Activated gamma-delta T cell treated with Interleukin-2 at 50 U/mL for 16 hours (primary cell): ENCODE results near the gene IFNA10.
"Not testable (repeated sequence)": the region's sequence is repeated elsewhere in the genome, so short reads cannot be mapped to it uniquely, and the experiment has no call there.

Source experiments
- DNase-seq: peaks from one replicate; pipeline ENCODE4 v3.0.0-alpha.2; 2020

IFNA10 gene

DNA sequence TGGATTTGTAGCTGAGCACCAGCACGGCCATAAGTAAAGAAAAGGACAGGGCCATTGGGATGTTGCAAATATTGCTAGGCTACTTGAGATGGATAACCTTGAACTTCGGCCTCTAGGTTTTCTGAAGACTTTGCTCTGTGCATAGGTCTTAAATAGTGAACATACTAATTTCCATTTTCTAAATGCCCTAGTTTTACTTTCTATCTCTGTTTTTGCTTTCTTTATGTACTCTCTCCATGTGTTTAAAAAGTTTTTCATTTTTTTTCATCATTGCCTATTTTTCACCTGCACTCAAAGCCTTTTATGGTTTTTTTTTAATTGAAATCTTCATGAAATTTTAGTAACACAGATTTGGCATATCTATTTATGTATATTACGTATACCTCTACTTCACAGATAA, at the start of gene IFNA10:
IFNA10 (minus strand) TSS at position 101 of the 400 bp plus-strand sequence; CDS start at position 55, 46 bp downstream.
- DNase-seq = not testable (repeated sequence)

DNA sequence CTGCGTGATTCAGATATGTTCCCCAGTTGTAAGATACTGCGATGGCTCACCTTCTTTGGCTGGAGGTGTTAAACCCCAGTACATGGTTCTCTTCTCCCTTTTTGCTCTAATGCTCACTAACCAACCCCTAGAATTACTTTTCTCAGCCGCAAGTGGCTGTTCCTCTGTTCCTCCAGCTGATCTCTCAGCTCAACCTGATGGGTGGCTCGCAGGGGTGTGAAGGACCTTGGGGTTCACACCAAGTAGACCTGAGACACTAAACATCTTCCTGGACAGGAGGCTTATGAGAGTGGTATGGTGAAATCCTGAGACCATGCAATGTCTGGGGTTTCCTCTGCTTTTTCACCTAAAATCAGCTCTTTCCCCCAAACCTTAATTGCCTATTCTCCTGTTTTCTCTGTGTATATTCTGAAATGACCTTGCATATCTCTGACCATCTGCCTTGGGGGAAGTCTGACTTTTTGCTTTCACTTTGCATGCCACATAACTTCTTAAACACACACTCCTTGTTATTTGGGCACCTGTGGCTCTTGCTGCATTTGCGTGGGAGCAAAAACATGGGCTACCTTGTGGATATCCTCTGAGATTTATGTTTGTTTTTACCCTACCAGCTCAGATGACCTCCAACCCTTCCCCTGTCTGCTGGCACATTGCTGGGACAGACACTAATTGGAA, 48.7 kb upstream of the IFNA10 start:
- no peak for DNase-seq

DNA sequence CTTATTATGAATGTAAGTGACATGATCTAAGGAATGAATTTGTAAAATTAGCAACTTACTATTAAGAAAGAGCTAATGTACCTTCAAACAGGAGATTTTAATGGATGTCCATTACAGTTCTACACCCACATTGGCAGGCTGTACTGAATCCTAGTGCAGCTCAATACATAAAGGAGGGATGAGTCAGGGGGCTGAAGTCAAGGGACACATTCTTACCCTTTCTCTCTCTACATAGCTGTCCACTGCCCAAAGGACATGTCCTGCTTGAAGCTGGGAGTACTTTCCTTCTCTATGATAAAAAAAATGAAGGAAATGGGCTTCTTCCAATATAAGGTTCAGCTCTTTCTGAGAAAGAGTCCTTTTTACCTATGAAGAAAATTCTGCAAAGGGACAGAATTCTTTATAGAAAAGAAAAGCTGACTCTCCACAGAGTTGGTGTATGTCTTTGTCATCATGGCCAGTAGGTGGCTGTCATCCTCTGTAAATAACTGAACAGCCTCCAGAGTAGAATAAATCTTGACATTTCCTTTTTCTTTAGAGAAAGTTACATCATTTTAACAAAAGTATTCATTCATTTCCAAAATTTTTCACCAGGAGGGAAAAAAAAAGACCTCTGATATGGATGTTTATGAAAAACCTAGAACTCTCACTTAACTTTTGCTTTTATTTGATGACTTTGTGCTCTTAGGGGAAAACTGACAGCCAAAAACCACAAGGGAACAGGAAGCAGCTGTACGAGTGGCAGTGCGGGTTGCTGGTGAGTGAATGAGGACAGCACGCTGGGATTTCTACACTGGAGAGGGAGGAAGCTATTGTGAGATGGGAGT, 46.0 kb upstream of the IFNA10 start:
- DNase-seq = no peak

DNA sequence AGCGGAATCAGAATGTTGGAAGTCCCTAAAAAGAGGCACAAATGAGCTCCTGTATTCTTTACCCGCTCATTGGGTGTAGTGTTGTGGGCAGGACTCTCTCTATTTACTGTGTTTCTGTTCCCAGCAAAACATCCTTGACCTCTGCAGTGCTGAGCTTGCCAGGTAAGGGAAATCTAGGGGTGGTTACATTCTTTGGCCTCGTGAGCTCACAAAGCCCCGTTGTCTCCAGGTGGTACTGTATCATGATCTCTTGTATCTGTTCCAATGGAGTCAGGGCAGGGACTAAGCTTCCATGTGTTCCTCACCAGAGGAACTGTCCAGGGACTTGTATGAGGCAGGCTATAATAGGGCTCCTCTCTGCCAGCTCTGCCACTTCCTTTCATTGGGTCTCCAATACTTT, 44.7 kb upstream of the IFNA10 start:
- no peak for DNase-seq

DNA sequence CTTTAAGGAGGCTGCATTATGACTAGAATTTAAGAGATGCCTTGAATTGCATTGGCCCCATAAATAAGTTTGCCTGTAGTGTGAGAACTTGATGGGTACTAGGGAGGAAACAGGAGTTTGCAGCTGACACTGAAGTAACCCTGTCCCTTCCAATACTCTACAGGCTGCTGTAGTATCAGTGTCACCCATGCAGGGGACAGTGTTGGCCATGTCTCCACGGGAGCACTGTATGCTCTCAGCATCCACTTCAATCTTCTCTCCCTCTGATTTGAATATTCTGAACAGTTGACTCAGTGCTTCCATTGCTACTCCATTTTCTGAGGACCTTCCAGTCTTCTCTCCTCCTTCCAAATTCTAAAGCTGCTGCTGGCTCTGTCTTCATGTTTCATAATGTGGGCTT, 44.2 kb upstream of the IFNA10 start:
- DNase-seq = no peak

DNA sequence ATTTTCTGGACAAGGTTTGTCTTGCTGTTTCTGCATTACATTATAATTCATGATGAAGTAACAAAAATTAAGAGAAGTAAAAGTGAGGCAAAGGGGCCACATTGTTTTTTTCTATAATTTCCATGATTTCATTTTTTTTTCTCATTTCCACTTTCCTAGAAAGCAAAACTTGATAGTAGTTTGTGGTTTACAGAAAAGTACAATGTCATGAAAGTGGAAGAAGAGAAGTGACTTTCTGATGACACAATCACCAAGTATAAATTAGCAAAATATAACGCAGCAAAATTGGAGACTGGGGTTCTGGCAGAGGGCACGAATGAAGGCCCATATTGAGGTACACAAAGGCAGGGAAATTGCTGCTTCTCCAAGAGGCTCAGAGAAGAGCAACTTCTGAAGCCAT, 37.9 kb upstream of the IFNA10 start:
- no peak for DNase-seq

DNA sequence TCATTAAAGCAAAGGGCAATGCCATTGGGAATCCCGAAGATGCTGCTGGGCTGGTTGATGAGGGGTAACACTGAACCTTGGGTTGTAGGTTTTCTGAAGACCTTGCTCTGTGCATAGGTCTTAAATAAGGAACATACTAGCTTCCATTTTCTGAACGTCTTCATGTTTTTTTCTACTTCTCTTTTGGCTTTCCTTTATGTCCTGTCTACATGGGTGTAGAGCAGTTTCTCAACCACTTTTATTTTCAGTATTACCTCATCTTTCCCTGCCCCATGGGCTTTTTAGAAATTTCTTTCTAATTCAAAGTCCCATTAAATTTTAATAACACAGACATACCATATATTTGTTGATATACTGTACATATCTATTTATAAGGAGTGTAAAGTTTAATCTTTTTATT, 33.0 kb upstream of the IFNA10 start, which contains the start of gene IFNA14:
IFNA14 (minus strand) TSS at position 95 of the 400 bp plus-strand sequence; CDS start at position 25, 70 bp downstream.
- no peak for DNase-seq

DNA sequence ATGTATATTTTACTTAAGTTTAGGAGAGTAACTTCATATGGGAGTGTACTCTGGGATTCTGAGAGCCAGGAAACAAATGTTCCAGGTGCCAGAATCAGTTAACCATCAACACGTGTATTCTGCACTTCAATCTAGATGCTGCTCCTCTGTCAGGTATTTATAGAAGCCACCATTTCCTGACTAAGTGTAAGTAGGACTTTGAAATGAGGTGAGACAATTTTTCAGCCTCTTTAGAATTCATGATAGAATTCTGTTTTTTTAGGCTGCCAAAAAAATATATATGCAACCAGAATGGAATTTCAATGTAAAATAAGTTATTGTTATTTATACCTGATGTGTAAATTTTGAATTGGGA, 29.4 kb upstream of the IFNA10 start:
- not testable (repeated sequence) for DNase-seq

DNA sequence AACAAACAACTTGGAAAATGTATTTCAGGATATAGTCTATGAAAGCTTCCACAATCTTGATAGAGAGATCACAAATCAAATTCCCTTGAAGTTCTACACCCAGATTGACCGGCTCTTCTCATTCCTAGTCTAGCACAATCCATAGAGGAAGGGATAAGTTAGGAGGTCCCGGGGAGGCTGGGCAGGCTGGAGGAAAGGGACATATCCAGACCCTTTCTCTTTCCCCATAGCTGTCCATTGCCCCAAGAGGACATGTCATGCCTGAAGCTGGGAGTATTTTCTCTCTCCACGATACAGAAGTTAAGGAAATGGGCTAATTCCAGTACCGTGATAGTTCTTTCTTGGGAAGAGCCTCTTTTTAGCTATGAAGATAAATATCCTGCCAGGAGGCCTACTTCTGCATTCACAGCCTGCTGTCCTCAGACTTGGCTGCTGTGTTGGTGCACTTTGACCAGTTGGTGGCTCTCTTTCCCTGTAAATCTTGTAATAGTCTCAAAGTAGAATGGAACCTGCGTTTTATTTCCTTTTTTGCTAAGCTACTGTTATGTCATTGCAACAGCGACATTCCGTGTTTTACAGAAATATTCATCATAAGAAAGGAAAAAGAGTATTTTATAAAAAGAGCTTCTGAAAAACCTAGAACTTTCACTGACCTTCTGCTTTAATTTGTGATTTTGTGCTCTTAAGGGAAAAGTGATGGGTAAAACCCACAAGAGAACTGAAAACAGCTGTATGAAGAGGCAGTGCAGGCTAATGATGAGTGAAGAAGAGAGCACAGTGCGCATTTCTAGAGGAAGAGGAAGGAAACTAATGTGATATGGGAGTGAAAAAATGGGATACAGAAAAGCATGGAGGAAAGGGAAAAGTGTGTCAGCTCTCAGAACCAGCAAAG, 28.8 kb upstream of the IFNA10 start:
- DNase-seq = not testable (repeated sequence)

DNA sequence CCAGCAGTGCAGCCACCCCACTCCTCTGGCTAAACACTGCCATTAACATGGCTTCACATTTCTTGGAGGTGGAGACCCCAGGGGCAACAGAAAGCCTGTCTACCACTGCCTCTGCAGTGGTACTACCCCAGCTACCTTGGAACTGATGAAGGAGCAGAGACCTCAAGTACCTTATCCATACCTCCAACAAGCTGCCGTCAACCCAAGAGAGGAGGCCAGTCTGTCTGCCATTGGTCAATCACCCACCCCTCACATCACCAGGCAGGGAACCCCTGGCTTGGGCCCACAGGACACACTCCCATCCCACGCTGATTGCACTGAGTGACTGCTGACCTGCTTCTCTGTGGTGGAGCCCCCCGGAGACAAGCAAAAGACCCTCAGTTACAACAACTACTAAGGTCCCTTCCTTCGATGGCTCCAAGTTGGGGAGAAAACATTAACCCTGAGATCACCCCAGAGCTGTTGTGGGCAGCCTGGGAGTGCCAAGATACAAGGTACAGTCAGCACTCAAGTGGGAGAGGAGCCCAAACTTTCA, 27.3 kb upstream of the IFNA10 start:
- DNase-seq = no peak

DNA sequence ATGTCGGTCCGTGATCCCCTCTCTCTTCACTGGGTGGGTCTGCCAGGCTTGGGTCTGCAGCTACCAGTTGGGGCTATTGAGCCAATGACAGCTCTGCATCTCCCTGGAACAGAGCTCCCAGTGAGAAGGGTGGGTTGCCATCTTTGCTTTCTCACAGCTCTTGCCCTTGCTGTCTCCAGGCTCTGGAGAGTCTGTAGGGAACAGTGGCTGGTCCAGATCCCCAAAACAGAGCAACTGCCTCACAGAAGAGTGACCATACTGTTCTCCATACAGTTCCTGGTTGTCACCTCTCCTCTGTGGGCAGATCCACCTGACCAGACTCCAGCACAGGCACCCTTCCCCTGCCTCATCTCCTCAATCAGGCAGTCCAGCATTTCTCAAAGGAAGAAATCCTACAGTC, 26.3 kb upstream of the IFNA10 start:
- no peak for DNase-seq

DNA sequence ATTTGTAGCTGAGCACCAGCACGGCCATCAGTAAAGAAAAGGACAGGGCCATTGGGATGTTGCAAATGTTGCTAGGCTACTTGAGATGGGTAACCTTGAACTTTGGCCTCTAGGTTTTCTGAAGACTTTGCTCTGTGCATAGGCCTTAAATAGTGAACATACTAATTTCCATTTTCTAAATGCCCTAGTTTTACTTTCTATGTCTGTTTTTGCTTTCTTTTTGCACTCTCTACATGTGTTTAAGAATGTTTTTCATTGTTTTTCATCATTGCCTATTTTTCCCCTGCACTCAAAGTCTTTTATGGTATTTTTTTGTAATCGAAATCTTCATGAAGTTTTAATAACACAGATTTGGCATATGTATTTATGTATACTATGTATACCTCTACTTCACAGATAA, 21.2 kb upstream of the IFNA10 start, which contains the start of gene IFNA17:
IFNA17 (minus strand) TSS at position 101 of the 400 bp plus-strand sequence; CDS start at position 52, 49 bp downstream.
- DNase-seq = no peak

DNA sequence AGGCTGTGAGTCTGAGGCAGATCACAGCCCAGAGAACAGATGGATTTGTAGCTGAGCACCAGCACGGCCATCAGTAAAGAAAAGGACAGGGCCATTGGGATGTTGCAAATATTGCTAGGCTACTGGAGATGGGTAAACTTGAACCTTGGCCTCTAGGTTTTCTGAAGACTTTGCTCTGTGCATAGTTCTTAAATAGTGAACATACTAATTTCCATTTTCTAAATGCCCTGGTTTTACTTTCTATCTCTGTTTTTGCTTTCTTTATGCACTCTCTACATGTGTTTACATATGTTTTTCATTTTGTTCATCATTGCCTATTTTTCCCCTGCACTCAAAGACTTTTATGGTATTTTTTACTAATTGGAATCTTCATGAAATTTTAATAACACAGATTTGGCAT, 10.3 kb upstream of the IFNA10 start, which contains the start of gene IFNA16:
IFNA16 (minus strand) TSS at position 101 of the 400 bp plus-strand sequence; CDS start at position 95, 6 bp downstream.
- DNase-seq = not testable (repeated sequence)

DNA sequence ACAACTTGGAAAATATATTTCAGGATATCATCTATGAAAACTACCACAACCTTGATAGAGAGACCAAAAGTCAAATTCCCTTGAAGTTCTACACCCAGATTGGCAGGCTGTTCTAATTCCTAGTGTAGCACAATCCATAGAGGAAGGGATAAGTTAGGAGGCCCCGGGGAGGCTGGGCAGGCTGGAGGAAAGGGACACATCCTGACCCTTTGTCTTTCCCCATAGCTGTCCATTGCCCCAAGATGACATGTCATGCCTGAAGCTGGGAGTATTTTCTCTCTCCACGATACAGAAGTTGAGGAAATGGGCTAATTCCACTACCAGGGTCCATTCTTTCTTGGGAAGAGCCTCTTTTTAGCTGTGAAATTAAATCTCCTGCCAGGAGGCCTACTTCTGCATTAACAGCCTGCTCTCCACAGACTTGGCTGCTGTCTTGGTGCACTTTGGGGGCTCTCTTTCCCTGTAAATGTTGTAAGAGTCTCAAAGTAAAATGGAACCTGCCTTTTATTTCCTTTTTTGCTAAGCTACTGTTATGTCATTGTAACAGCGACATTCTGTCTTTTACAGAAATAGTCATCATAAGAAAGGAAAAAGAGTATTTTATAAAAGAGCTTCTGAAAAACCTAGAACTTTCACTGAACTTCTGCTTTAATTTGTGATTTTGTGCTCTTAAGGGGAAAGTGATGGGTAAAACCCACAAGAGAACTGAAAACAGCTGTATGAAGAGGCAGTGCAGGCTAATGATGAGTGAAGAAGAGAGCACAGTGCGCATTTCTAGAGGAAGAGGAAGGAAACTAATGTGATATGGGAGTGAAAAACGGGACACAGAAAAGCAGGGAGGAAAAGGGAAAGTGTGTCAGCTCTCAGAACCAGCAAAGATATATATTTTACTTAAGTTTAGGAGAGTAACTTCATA, 6.7 kb upstream of the IFNA10 start:
- DNase-seq = not testable (repeated sequence)

DNA sequence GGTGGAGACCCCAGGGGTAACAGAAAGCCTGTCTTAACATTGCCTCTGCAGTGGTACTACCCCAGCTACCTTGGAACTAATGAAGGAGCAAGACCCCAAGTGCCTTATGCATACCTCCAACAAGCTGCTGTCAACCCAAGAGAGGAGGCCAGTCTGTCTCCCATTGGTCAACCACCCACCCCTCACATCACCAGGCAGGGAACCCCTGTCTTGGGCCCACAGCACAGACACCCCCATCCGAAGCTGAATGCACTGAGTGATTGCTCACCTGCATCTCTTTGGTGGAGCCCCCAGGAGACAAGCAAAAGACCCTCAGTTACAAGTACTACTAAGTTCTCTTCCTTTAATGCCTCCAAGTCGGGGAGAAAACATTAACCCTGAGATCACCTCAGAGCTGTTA, 5.2 kb upstream of the IFNA10 start:
- DNase-seq = not testable (repeated sequence)

DNA sequence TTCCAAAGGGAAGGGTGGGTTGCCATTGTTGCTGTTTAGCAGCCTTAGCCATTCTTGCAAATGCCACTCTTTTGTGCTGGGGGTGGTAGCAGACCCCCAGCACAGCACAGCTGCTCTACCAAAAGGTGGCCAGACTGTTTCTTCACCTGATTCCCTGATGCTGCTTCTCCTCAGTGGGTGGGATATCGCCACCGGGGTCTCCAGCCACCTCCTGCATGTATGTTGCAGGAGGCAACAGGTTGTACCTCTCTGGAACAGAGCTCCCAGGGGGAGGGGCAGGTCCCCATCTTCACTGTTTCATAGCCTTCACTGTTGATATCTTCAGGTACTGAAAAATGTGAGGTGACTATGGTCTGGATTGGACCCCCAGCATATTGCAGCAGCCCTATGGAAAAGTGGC, 3.8 kb upstream of the IFNA10 start:
- not testable (repeated sequence) for DNase-seq

DNA sequence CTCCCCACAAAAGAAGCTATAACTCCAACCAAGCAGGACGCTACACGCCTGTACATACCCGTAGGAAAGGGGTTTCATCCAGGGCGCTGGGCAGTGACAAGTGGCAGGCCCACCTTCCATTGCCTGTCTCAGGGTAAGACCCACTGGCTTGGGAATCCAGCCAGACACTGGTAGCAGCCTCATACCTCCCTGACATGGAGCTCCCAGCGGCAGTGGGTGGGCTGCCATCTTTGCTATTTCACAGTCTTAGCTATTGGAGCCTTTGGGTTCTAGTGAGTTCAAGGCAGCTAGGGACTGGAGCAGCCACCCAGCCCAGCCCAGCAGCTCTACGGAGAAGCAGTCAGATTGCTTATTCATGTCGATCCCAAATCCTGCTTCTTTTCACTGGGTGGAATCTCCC, 3.4 kb upstream of the IFNA10 start:
- no peak for DNase-seq

DNA sequence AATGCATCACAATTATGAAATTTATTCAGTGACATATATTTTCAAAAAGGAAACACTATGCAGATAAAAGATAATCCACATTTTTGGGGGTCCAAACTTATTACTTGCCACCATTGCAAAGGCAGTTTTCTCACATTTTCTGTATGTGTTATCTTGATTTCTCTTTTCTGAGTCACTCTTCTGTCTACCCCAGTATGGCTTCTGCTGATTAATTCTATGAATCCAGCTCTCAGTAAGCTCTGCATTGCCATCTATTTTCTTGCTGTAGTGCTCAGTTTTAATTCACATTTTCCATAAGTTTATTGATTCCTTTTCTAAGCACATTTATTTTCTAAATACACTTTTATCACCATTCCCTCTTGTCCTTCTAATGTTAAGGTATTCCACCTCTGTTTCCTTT, 1.7 kb downstream of the IFNA10 start:
- no peak for DNase-seq

DNA sequence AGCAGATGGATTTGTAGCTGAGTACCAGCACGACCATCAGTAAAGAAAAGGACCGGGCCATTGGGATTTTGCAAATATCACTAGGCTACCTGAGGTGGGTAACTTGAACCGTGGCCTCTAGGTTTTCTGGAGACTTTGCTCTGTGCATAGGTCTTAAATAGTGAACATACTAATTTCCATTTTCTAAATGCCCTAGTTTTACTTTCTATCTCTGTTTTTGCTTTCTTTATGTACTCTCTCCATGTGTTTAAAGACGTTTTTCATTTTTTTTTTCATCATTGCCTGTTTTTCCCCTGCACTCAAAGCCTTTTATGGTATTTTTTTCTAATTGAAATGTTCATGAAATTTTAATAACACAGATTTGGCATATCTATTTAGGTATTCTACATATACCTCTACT, 4.8 kb downstream of the IFNA10 start, which contains the start of gene IFNA7:
IFNA7 (minus strand) TSS at position 101 of the 400 bp plus-strand sequence; CDS start at position 61, 40 bp downstream.
- DNase-seq = not testable (repeated sequence)

DNA sequence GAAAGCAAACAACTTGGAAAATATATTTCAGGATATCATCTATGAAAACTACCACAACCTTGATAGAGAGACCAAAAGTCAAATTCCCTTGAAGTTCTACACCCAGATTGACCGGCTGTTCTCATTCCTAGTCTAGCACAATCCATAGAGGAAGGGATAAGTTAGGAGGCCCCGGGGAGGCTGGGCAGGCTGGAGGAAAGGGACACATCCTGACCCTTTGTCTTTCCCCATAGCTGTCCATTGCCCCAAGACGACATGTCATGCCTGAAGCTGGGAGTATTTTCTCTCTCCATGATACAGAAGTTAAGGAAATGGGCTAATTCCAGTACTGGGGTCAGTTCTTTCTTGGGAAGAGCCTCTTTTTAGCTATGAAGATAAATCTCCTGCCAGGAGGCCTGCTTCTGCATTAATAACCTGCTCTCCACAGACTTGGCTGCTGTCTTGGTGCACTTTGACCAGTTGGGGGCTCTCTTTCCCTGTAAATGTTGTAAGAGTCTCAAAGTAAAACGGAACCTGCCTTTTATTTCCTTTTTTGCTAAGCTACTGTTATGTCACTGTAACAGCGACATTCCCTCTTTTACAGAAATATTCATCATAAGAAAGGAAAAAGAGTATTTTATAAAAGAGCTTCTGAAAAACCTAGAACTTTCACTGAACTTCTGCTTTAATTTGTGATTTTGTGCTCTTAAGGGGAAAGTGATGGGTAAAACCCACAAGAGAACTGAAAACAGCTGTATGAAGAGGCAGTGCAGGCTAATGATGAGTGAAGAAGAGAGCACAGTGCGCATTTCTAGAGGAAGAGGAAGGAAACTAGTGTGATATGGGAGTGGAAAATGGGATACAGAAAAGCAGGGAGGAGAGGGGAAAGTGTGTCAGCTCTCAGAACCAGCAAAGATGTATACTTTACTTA, 11.8 kb downstream of the IFNA10 start:
- DNase-seq = not testable (repeated sequence)
